ENCODE results near the gene CAB39. TPM values are rescaled to one million over a fixed set of nuclear protein-coding genes. Genes with fewer than 3 reads are reported as not detected.

Gene CAB39
- total RNA-seq, 1 donor from 2014 or later = 68.6 TPM

GRCh38 chr2:230671117-230671516 lies 41.5 kb upstream of the CAB39 start:
- H3K27ac Mint-ChIP-seq = no peak overlapping the region
- peaks cover 37% of the 10 kb centered on the region for H3K4me1 Mint-ChIP-seq
- ChIA-PET POLR2A (interaction anchor here (0.6 kb wide), 1 partner anchor 253 kb away, joined by 3 read pairs; no protein-coding TSS in a partner anchor), CTCF (interaction anchor here (1.0 kb wide), 1 partner anchor 604 kb away, joined by 3 read pairs; no protein-coding TSS in a partner anchor)
- H3K36me3 Mint-ChIP-seq (ENCODE audit: low read depth) = no peaks in the 10 kb centered on the region
- H3K27me3 Mint-ChIP-seq = no peaks in the 10 kb centered on the region
- ATAC-seq (ENCODE audit: low read depth) = no peak
- DNase-seq = no peak
- intact Hi-C loops (cut with micrococcal nuclease) = no loop called here
- no peaks in the 10 kb centered on the region for H3K9me3 Mint-ChIP-seq
- TF ChIP-seq CTCF (IDR thresholded peaks at IDR 0.05) = no peak
- H3K4me3 Mint-ChIP-seq = no peak overlapping the region

GRCh38 chr2:230672836-230673235 lies 39.8 kb upstream of the CAB39 start:
- TF ChIP-seq CTCF (IDR thresholded peaks at IDR 0.05) = no peak
- ChIA-PET CTCF (no interaction called here), POLR2A (no interaction called here)
- DNase-seq (no peak), ATAC-seq (ENCODE audit: low read depth) (no peak)
- Mint-ChIP-seq H3K9me3 (peaks cover under 1% of the 10 kb centered on the region), H3K27me3 (no peaks in the 10 kb centered on the region), H3K36me3 (ENCODE audit: low read depth) (no peaks in the 10 kb centered on the region), H3K27ac (no peak overlapping the region), H3K4me1 (peaks cover 20% of the 10 kb centered on the region), H3K4me3 (no peak overlapping the region)
- intact Hi-C loops (cut with micrococcal nuclease) = no loop called here

- H3K27me3 Mint-ChIP-seq = no peaks in the 10 kb centered on the region
- DNase-seq (no peak), ATAC-seq (ENCODE audit: low read depth) (no peak)
- no peak for TF ChIP-seq CTCF (IDR thresholded peaks at IDR 0.05)
- POLR2A ChIA-PET = no interaction called here
- H3K4me3 Mint-ChIP-seq = no peak overlapping the region
- peaks cover 4% of the 10 kb centered on the region for H3K4me1 Mint-ChIP-seq
- intact Hi-C loops (cut with micrococcal nuclease) = no loop called here
- H3K27ac Mint-ChIP-seq = no peak overlapping the region
- peaks cover 3% of the 10 kb centered on the region for H3K9me3 Mint-ChIP-seq
- H3K36me3 Mint-ChIP-seq (ENCODE audit: low read depth) = no peaks in the 10 kb centered on the region
- CTCF ChIA-PET = no interaction called here
Observed at GRCh38 chr2:230674401-230674800, 38.2 kb upstream of the CAB39 start.

GRCh38 chr2:230674966-230675672 lies 37.5 kb upstream of the CAB39 start:
- Mint-ChIP-seq H3K4me3 (no peak overlapping the region), H3K9me3 (peaks cover 3% of the 10 kb centered on the region), H3K4me1 (peaks cover 4% of the 10 kb centered on the region), H3K27me3 (no peaks in the 10 kb centered on the region), H3K36me3 (ENCODE audit: low read depth) (no peaks in the 10 kb centered on the region), H3K27ac (no peak overlapping the region)
- TF ChIP-seq CTCF (IDR thresholded peaks at IDR 0.05) = no peak
- DNase-seq (no peak), ATAC-seq (ENCODE audit: low read depth) (no peak)
- ChIA-PET POLR2A (no interaction called here), CTCF (no interaction called here)
- intact Hi-C loops (cut with micrococcal nuclease) = no loop called here

- CTCF ChIA-PET = no interaction called here
- Mint-ChIP-seq H3K4me1 (no peaks in the 10 kb centered on the region), H3K27me3 (no peaks in the 10 kb centered on the region), H3K36me3 (ENCODE audit: low read depth) (no peaks in the 10 kb centered on the region), H3K9me3 (peaks cover 3% of the 10 kb centered on the region), H3K27ac (no peak overlapping the region), H3K4me3 (no peak overlapping the region)
- ATAC-seq (ENCODE audit: low read depth) (no peak), DNase-seq (no peak)
- POLR2A ChIA-PET = interaction anchor here (0.6 kb wide), 1 partner anchor 39 kb away, joined by 3 read pairs; no protein-coding TSS in a partner anchor
- intact Hi-C loops (cut with micrococcal nuclease) = no loop called here
- TF ChIP-seq CTCF (IDR thresholded peaks at IDR 0.05) = no peak
Observed at GRCh38 chr2:230676546-230676945, 36.1 kb upstream of the CAB39 start.

Measured in activated B cell treated with CpG ODN at 0.5 μM for 24 hours (primary cell).